ENCODE measurements around the gene LYPLAL1. TPM values are rescaled to one million over a fixed set of nuclear protein-coding genes. Genes with fewer than 3 reads are reported as not detected.
"Not testable (repeated sequence)": the region's sequence is repeated elsewhere in the genome, so short reads cannot be mapped to it uniquely, and the experiment has no call there.

Gene LYPLAL1
- total RNA-seq, 1 donor from 2014 or later, result 22.0 TPM

- DNase-seq, result no peak
Measured at GRCh38 chr1:219220945-219221344, 47.3 kb downstream of the LYPLAL1 start.

- no peak for DNase-seq
Measured at GRCh38 chr1:219223496-219223895, 49.8 kb downstream of the LYPLAL1 start.

DNA sequence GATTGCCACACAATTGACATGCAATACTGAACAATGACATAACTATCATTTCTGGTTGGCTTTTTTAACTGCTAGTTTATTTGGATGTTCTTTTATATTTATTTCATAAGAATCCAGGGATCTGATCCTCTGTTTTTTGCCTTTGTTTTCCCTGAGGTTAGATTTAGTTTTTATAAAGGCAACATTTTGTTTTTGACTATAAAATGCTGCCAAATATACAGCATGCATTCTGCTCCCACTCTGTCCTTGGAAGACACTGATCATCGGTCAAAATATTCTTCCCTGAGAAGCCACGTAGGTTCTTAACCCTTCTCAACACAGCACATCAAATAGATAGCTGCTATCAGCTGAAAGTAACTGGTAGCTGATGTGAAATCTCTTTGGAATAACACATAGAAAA lies 52.5 kb downstream of the LYPLAL1 start:
- DNase-seq, result no peak

DNA sequence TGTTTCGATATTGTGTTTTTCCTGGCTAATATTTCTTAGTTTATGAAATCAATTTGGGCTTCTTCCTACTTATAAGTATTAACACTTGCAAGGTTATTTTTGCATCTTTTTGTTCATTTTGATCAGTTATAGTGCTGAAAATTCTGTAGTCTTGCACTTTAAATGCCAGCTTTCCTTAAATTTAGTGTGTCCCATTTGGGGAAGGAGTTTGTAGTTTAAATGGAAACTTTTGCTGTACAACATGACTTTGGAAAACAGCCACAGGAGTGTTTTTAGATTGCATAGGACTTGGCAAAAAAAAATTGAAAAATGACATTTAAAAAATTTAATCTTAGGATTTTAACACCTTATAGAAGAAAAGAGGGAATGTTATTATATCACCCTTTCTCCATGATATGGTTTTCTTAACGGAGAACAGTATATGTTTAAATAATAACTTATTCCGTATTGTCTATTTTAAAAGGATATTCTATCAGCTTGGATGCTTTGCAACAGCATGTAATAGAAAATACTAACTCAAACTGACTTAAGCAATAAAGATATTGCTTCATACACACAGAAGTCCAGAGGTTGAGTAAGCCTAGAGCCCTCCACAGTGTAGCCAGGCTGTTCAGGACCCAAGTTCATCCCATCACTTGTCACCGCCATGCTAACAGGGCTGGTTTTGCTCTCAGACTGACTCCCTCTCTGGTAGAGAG lies 53.8 kb downstream of the LYPLAL1 start:
- DNase-seq, result no peak

DNA sequence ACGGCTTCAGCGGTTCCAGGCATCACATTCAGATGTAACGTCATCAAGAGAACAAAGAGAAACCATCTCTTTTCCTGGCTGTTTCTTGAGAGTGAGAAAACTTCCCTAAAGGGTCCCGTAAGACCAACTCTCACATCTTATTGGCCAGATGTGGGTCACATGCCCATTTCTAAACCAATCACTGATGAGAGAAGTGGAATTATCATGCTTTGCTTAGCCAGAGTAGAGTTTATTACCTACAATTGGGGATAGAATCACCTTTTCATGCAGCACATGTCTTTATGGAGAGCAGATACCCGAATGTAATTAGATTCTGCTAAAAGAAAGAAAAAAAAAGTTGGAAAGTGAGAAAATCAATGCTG lies 54.4 kb downstream of the LYPLAL1 start:
- no peak for DNase-seq

GRCh38 chr1:219232890-219233289 lies 59.2 kb downstream of the LYPLAL1 start:
- no peak for DNase-seq

DNA sequence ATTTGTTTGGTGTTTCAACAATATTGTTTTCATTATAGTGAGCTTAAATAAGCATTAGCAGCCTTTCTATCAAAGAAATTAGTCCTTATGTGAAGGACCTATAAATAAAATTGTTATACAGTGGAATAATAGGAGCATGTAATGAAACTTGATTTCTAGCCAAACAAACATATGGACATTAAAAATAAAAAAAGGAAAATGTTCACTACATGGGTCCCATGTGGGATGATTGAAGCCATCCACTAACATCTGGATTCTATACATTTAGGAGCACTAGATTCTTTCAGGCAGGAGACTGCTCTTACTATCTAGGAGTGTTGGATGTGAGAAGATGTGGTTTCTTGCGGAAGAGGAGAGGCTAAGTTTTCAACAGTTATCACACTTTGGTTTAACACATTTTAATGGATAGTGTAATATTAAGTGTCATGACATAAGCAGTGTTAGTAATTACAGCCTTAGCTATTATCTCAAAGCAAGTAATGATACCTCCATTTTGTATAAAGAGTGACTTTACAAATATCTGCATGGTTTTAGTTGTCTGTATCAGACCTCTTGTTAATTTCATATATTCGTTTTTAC lies 62.3 kb downstream of the LYPLAL1 start:
- DNase-seq, result no peak

DNA sequence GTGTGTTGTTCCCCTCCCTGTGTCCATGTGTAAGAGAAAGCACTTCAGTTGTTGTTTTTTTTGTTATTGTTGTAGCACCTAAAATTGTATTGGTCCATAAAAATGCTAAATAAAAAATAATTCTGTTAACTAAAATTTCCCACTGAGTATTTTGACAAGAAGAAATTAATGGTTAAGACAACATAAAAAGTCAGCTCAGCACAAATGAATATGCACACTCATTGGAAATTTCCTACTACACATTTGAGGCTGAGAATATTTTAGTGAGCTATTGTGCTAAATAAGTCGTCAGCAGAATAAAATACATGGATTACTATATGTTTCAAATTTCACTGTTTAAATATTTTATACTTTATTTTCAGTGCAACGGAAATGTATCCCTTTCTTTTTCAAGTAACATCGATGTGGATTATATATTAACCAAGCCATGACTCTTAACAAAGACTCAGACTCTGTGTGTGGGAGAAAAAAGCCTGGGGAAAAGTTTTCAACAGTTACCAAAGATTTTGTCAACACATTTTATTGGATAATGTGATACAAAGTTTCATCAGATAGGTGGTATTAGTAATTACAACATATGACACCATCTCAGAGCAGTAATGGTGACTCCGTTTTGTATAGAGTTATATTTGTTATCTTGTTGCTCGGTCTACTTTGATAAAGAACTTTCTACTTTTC lies 63.4 kb downstream of the LYPLAL1 start:
- DNase-seq, result no peak

DNA sequence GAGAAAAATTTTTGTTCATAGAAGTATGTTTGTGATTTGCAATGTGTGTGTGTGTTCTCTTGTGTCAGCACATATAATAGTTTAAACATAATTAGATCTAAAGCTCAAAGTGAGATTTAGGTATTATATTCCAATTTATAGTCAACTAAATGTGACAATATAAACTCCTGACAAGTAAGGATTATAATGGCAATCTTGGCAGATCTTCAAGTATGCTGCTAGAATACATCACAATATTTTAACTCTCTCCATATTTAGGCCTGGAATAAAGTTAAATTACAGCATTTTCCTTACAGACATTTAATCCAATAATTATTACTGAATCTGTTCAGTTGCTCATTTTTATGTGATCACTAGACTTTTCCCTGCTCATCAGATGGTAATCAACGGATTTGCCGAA lies 65.8 kb downstream of the LYPLAL1 start:
- DNase-seq, result no peak

DNA sequence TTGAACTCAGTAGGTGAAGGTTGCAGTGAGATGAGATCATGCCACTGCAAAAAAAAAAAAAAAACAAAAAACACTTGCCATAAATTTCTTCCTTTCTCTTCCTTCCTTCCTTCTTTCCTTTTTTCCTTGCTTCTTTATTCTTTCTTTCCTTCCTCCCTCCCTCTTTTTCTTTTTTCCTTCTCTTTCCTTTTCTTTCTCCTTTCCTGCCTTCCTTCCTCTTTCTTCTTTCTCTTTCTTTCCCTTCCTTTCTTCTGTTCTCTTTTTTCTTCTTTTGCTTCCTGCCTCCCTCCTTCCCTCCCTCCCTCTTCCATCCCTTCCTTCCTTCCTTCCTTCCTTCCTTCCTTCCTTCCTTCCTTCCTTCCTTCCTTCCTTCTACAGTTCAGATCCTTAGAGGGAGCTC lies 71.2 kb downstream of the LYPLAL1 start:
- DNase-seq, result no peak

DNA sequence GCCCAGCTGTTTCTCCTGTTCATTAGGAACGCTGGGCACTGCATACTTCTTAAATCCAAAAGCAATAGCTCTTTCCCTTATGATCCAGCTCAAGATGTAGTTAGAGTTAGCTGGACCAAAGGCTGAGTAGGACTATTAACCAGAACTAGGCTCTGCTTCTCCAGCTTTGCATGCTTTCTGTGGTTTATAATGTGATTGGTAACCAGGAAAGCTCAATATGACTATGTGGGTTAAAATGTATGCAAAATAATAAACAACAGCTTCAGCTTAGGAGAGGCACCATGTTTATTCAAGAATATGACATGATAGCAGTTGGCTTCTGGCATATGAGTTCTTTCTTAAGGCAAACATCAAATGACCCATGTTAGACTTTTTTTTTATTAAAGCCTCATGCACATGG lies 73.8 kb downstream of the LYPLAL1 start:
- DNase-seq, result no peak

DNA sequence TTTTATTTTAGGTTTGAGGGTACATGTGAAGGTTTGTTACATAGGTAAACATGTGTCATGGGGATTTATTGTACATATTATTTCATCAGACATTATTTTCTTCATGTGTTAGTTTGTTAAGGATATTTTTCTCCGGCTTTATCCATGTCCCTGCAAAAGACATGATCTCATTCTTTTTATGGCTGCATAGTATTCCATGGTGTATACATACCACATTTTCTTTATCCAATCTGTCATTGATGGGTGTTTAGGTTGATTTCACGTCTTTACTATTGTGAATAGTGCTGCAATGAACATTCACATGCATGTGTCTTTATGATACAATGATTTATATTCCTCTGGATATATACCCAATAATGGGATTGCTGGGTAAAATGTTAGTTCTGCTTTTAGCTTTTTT lies 76.8 kb downstream of the LYPLAL1 start:
- not testable (repeated sequence) for DNase-seq

DNA sequence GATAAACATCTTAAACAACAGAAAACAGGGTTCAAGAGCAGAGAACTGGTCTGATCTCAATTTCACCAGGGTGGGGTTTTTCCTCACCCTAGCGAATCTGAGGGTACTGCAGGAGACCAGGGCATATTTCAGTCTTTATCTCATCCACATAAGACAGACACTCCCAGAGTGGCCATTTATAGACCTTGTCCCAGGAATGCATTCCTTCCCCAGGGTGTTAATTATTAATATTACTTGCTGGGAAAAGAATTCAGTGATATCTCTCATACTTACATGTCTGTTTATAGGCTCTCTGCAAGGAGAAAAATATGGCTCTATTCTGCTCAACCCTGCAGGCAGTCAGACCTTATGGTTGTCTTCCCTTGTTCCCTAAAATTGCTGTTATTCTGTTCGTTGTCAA lies 84.1 kb downstream of the LYPLAL1 start:
- DNase-seq, result no peak

GRCh38 chr1:219261454-219261853 lies 87.8 kb downstream of the LYPLAL1 start:
- no peak for DNase-seq

Data from dermis blood vessel endothelial cell (primary cell).